ENCODE data around the gene ARG2.

DNA sequence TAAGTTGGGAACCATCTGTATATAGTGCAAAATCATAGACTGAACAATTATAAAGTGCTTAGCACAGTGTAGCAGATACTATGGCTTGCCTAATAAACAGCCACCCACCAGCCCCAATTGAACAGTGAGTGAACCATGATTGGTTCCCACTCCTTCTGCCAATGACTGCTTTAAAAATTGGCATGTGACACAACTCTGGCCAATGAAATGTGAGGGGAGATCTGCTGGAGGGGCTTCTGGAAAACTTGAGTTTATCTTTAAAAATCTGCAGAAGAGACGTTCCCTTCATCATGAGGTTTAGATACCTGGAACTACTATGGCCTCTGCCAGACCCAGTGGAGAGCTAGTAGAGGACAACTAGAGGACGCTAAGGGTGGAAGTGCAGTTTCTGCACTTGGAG, 24.3 kb upstream of the ARG2 start:
- TF ChIP-seq, protein P1, sequence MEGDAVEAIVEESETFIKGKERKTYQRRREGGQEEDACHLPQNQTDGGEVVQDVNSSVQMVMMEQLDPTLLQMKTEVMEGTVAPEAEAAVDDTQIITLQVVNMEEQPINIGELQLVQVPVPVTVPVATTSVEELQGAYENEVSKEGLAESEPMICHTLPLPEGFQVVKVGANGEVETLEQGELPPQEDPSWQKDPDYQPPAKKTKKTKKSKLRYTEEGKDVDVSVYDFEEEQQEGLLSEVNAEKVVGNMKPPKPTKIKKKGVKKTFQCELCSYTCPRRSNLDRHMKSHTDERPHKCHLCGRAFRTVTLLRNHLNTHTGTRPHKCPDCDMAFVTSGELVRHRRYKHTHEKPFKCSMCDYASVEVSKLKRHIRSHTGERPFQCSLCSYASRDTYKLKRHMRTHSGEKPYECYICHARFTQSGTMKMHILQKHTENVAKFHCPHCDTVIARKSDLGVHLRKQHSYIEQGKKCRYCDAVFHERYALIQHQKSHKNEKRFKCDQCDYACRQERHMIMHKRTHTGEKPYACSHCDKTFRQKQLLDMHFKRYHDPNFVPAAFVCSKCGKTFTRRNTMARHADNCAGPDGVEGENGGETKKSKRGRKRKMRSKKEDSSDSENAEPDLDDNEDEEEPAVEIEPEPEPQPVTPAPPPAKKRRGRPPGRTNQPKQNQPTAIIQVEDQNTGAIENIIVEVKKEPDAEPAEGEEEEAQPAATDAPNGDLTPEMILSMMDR (conservative IDR thresholded peaks at IDR 0.05; ENCODE audit: low read depth, low read length) = no peak
- TF ChIP-seq, protein P2, sequence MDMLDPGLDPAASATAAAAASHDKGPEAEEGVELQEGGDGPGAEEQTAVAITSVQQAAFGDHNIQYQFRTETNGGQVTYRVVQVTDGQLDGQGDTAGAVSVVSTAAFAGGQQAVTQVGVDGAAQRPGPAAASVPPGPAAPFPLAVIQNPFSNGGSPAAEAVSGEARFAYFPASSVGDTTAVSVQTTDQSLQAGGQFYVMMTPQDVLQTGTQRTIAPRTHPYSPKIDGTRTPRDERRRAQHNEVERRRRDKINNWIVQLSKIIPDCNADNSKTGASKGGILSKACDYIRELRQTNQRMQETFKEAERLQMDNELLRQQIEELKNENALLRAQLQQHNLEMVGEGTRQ (IDR thresholded peaks at IDR 0.05; ENCODE audit: low read depth, low read length) = no peak
- TF ChIP-seq SMC3 (IDR thresholded peaks at IDR 0.05; ENCODE audit: low read depth, low read length) (no peak), POLR2A (IDR thresholded peaks at IDR 0.05; ENCODE audit: low read depth, low read length) (no peak), NFE2L2 (IDR thresholded peaks at IDR 0.05; ENCODE audit: low read depth, low read length) (no peak), RAD21 (IDR thresholded peaks at IDR 0.05; ENCODE audit: low read length) (no peak), CHD1 (IDR thresholded peaks at IDR 0.05; ENCODE audit: low read depth, low read length) (no peak), MXI1 (IDR thresholded peaks at IDR 0.05; ENCODE audit: borderline replicate concordance, low read depth, low read length) (no peak), RFX5 (IDR thresholded peaks at IDR 0.05; ENCODE audit: low read depth, low read length) (no peak), MAFK (IDR thresholded peaks at IDR 0.05; ENCODE audit: low read depth, low read length) (no peak), CEBPB (IDR thresholded peaks at IDR 0.05; ENCODE audit: low read depth, low read length) (no peak)

All from IMR-90 (cell line).